Mesendoderm (in vitro differentiated cells): Measurements from ENCODE around the gene KCNN1.
A peak's percentile ranks its signal among the peaks of the same experiment; 100 is the strongest.
"Not testable (repeated sequence)": the region's sequence is repeated elsewhere in the genome, so short reads cannot be mapped to it uniquely, and the experiment has no call there.

ENCODE experiments used
- DNase-seq: peaks from one replicate; pipeline ENCODE4 v3.0.0; 2013
- H2AK5ac ChIP-seq: 2 replicates; pipeline ENCODE4 v1.6.1; 2013; ENCODE audit warnings: low read length, inconsistent platforms
- H2BK120ac ChIP-seq: 2 replicates; pipeline ENCODE4 v1.6.1; 2013; ENCODE audit warnings: low read depth, mild to moderate bottlenecking, low read length, moderate library complexity, mixed read lengths
- H2BK15ac ChIP-seq: replicated peaks from 2 replicates; pipeline ENCODE4 v1.6.1; 2013; ENCODE audit warnings: low read depth, mild to moderate bottlenecking, moderate library complexity
- H2BK5ac ChIP-seq: 2 replicates; pipeline ENCODE4 v1.6.1; 2013; ENCODE audit warnings: low read length, inconsistent platforms
- H3K18ac ChIP-seq: 2 replicates; pipeline ENCODE4 v1.6.1; 2013; ENCODE audit warnings: mild to moderate bottlenecking, low read length, mixed read lengths
- H3K23ac ChIP-seq: one replicate; pipeline ENCODE4 v1.6.1; 2013; ENCODE audit warnings: low read length
- H3K27ac ChIP-seq: 2 replicates; pipeline ENCODE4 v1.5.1; 2013; ENCODE audit warnings: low read depth, mild to moderate bottlenecking, inconsistent platforms, low read length, moderate library complexity
- H3K27me3 ChIP-seq: 2 replicates; pipeline ENCODE4 v1.6.1; 2013; ENCODE audit warnings: low read length, control low read depth, mild to moderate bottlenecking, inconsistent platforms; ENCODE audit not compliant: insufficient read depth, poor library complexity
- H3K36me3 ChIP-seq: 2 replicates; pipeline ENCODE4 v1.6.1; 2013; ENCODE audit warnings: low read length, inconsistent platforms; ENCODE audit not compliant: control insufficient read depth, insufficient read depth
- H3K4ac ChIP-seq: one replicate; pipeline ENCODE4 v1.6.1; 2013; ENCODE audit warnings: low read depth, mild to moderate bottlenecking, low read length, moderate library complexity
- H3K4me1 ChIP-seq: 2 replicates; pipeline ENCODE4 v1.6.1; 2013; ENCODE audit warnings: low read depth, low read length, inconsistent platforms; ENCODE audit not compliant: control insufficient read depth
- H3K4me2 ChIP-seq: 2 replicates; pipeline ENCODE4 v1.6.1; 2013; ENCODE audit warnings: low read length
- H3K4me3 ChIP-seq: 2 replicates; pipeline ENCODE4 v1.5.1; 2013; ENCODE audit warnings: mild to moderate bottlenecking, low read length
- H3K56ac ChIP-seq: one replicate; pipeline ENCODE4 v1.6.1; 2013; ENCODE audit warnings: low read length
- H3K79me1 ChIP-seq: 2 replicates; pipeline ENCODE4 v1.6.1; 2013; ENCODE audit warnings: low read length, inconsistent platforms
- H3K79me2 ChIP-seq: 2 replicates; pipeline ENCODE4 v1.6.1; 2013; ENCODE audit warnings: mild to moderate bottlenecking, low read length; ENCODE audit not compliant: control insufficient read depth, insufficient read depth
- H3K9ac ChIP-seq: 2 replicates; pipeline ENCODE4 v1.6.1; 2013; ENCODE audit warnings: low read length, inconsistent platforms
- H4K5ac ChIP-seq: one replicate; pipeline ENCODE4 v1.6.1; 2013; ENCODE audit warnings: low read length
- H4K8ac ChIP-seq: one replicate; pipeline ENCODE4 v1.6.1; 2013; ENCODE audit warnings: low read depth, mild to moderate bottlenecking, control low read depth, low read length, moderate library complexity
- WGBS: extraction: QIAGEN DNeasy Blood & Tissue Kit; methylation state at CpG from one replicate; pipeline ENCODE4 v1.1.7; 2013; ENCODE audit warnings: low lambda C conversion rate, missing lambda C conversion rate; ENCODE audit not compliant: insufficient coverage; ENCODE audit errors: extremely low coverage; 5-methylcytosine and 5-hydroxymethylcytosine counted together

Gene KCNN1

DNA sequence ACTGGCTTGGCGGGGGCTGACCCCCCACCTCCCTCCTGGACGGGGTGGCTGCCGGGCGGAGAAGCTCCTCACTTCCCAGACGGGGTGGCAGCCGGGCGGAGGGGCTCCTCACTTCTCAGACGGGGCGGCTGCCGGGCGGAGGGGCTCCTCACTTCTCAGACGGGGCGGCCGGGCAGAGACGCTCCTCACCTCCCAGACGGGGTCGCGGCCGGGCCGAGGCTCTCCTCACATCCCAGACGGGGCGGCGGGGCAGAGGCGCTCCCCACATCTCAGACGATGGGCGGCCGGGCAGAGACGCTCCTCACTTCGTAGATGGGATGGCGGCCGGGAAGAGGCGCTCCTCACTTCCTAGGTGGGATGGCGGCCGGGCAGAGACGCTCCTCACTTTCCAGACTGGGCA, 38.8 kb downstream of the KCNN1 start:
- not testable (repeated sequence) for H3K9ac ChIP-seq, H2BK5ac ChIP-seq, H3K23ac ChIP-seq, H2BK120ac ChIP-seq, H4K5ac ChIP-seq, H3K4me3 ChIP-seq, H3K36me3 ChIP-seq, H2AK5ac ChIP-seq, H3K27me3 ChIP-seq, H3K4ac ChIP-seq, DNase-seq, H3K18ac ChIP-seq, H4K8ac ChIP-seq, H3K79me2 ChIP-seq, H3K4me1 ChIP-seq, H2BK15ac ChIP-seq, H3K79me1 ChIP-seq, H3K27ac ChIP-seq, H3K56ac ChIP-seq, H3K4me2 ChIP-seq
- WGBS, result no CpG with 5 or more reads among the region's 35 CpGs

DNA sequence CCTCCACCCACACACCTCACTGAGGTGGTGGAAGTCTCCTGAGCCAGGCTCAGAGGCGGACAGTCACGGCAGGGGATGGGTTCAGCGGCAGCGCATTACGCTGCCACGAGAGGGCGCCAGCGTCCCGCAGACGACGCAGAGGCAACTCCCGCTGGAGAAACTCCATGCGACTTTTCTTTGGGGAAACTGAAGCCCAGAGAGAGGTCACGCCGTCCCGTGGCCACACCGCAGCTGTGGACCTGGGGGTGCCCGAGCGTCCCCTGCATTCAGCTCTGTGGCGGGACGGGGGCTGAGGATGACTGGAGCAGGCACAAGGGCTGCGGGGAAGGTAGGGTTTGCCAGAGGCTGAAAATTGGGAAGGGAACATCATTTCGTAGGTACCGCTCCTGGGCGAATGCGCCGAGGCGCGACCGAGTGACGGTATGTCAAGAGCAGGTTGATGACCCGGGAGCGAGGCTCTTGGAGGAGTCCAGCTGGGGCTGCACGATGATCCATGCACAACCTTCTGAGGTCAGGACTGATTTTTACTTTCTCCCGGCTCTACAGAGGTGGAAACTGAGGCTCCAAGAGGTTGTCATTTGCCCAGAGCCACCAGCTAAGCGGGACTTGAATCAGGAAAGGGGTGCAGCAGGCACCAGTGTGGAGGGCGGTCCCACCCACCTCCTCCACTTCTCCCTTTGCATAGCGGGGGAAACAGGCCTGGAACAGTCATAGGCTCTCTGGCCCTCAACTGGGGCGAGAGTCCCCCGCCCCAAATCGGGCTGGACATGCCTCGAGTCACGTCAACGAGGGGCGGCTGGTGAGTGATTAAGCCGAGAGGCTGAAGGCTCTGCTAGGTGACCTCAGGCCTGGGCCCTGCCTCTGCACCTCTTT, 40.4 kb downstream of the KCNN1 start:
- no peak overlapping the region for H3K23ac ChIP-seq
- peak overlapping the region; percentile 12 for H3K9ac ChIP-seq
- peak overlapping the region; percentile 36 for H3K4me3 ChIP-seq
- no peak overlapping the region for H2AK5ac ChIP-seq
- H3K27ac ChIP-seq, result no peak overlapping the region
- no peak overlapping the region for H2BK5ac ChIP-seq
- H3K36me3 ChIP-seq, result no peaks in the 10 kb centered on the region
- H4K5ac ChIP-seq, result no peak overlapping the region
- H2BK120ac ChIP-seq, result no peak overlapping the region
- H3K27me3 ChIP-seq, result no peaks in the 10 kb centered on the region
- no peak overlapping the region for H3K18ac ChIP-seq
- H4K8ac ChIP-seq, result no peak overlapping the region
- no peaks in the 10 kb centered on the region for H3K79me1 ChIP-seq
- WGBS, result no CpG with 5 or more reads among the region's 46 CpGs
- DNase-seq, result peak; percentile 82
- no peaks in the 10 kb centered on the region for H3K79me2 ChIP-seq
- H3K4ac ChIP-seq, result no peak overlapping the region
- H3K4me2 ChIP-seq, result peak overlapping the region; percentile 42
- no peak overlapping the region for H2BK15ac ChIP-seq
- H3K4me1 ChIP-seq, result no peaks in the 10 kb centered on the region
- H3K56ac ChIP-seq, result peak overlapping the region; percentile 56

DNA sequence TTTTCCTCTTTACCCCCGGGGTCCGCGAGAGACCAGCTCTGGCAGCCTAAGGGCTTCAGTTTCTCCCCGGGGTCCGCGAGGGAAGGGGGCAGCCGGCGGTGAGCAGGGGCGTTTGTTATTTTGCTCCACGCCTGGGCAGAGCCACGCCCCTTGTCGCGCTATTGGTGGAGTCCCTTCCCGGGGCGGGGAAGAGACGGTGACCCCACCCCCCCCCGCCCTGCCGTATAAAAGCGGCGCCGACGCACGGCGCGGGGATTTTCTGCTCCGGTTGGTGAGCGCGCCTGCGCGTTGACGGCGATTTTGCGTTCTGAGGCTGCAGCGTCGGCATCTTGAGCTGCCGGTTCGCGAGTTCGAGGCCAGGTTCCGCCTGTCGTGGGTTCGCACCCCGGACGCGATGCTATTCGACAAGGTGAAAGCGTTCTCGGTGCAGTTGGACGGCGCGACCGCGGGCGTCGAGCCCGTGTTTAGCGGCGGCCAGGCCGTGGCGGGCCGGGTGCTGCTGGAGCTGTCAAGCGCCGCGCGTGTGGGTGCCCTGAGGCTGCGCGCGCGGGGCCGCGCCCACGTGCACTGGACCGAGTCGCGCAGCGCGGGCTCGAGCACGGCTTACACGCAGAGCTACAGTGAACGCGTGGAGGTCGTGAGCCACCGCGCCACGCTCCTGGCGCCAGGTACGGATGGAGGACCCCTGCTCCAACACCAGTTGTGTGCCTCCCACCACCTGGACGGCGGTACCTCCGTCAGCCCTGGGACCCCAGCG, 41.2 kb downstream of the KCNN1 start, which contains the start of gene ARRDC2:
TSS of gene ARRDC2 (plus strand) at position 254 of the 757 bp plus-strand sequence. CDS start at position 395, 141 bp downstream.
- no CpG with 5 or more reads among the region's 92 CpGs for WGBS
- Histone ChIP-seq H2AK5ac (no peak within 1 kb of the TSS), H2BK120ac (no peak within 1 kb of the TSS), H3K18ac (no peak within 1 kb of the TSS), H3K4me3 (peak within 1 kb of the TSS; percentile 36), H3K27ac (no peak within 1 kb of the TSS), H3K9ac (peak within 1 kb of the TSS; percentile 66), H3K4me2 (peak within 1 kb of the TSS; percentile 75), H2BK15ac (no peak within 1 kb of the TSS), H3K79me1 (no peaks in the 10 kb centered on the region), H3K4me1 (no peaks in the 10 kb centered on the region), H3K36me3 (no peaks in the 10 kb centered on the region), H3K23ac (no peak within 1 kb of the TSS), H2BK5ac (no peak within 1 kb of the TSS), H4K8ac (no peak within 1 kb of the TSS), H3K56ac (peak within 1 kb of the TSS; percentile 73), H3K79me2 (no peaks in the 10 kb centered on the region), H3K4ac (no peak within 1 kb of the TSS), H4K5ac (no peak within 1 kb of the TSS), H3K27me3 (no peaks in the 10 kb centered on the region)
- DNase-seq, result peak; percentile 94

DNA sequence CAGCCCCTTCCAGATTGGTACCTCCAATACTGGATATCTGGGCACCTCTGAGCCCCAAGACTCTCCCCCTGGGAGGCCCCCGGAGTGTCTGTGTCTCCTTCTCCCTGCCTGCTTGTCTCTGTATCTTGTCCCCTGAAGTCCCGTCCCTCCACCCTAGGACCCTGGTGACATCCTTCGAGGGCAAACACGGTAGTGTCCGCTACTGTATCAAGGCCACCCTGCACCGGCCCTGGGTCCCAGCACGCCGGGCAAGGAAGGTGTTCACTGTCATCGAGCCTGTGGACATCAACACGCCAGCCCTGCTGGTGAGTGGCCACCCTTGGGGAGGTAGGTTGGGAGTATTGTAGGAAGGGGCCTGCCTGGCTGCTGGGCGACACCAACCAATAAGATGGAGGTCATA, 41.9 kb downstream of the KCNN1 start:
- H3K23ac ChIP-seq, result no peak overlapping the region
- H4K5ac ChIP-seq, result no peak overlapping the region
- H3K79me1 ChIP-seq, result no peaks in the 10 kb centered on the region
- H3K18ac ChIP-seq, result no peak overlapping the region
- no peak overlapping the region for H3K9ac ChIP-seq
- no peak overlapping the region for H4K8ac ChIP-seq
- no peak overlapping the region for H2BK5ac ChIP-seq
- H3K36me3 ChIP-seq, result no peaks in the 10 kb centered on the region
- no CpG with 5 or more reads among the region's 11 CpGs for WGBS
- H3K4me2 ChIP-seq, result no peak overlapping the region
- H2AK5ac ChIP-seq, result no peak overlapping the region
- no peak overlapping the region for H2BK15ac ChIP-seq
- no peak for DNase-seq
- no peaks in the 10 kb centered on the region for H3K4me1 ChIP-seq
- no peak overlapping the region for H2BK120ac ChIP-seq
- H3K27me3 ChIP-seq, result no peaks in the 10 kb centered on the region
- H3K4me3 ChIP-seq, result no peak overlapping the region
- H3K27ac ChIP-seq, result no peak overlapping the region
- H3K4ac ChIP-seq, result no peak overlapping the region
- no peak overlapping the region for H3K56ac ChIP-seq
- no peaks in the 10 kb centered on the region for H3K79me2 ChIP-seq

DNA sequence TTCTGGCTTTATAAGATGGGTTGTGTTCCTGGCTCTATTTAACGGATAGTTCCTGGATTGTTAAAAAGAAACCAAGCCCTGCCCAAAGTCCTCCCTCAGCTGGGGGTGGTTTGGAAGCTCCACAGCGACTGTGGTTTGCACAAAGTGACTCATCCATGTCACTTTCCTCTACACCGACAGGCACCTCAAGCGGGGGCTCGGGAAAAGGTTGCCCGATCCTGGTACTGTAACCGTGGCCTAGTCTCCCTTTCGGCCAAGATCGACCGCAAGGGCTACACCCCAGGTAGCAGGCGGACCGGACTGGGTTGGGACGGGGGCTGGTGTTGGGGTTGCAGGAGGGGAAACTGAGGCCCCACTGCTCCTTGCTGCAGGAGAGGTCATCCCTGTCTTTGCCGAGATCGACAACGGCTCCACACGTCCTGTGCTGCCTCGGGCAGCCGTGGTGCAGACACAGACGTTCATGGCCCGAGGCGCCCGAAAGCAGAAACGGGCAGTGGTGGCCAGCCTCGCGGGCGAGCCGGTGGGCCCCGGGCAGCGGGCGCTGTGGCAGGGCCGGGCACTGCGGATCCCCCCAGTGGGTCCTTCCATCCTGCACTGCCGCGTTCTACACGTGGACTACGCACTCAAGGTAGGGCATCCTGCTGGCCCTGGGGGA, 42.6 kb downstream of the KCNN1 start:
- Histone ChIP-seq H3K18ac (no peak overlapping the region), H2BK120ac (no peak overlapping the region), H3K79me1 (no peaks in the 10 kb centered on the region), H3K27me3 (no peaks in the 10 kb centered on the region), H2BK15ac (no peak overlapping the region), H3K4ac (no peak overlapping the region), H4K8ac (no peak overlapping the region), H3K23ac (no peak overlapping the region), H2BK5ac (no peak overlapping the region), H3K79me2 (no peaks in the 10 kb centered on the region), H2AK5ac (no peak overlapping the region), H3K27ac (no peak overlapping the region), H3K4me2 (no peak overlapping the region), H3K36me3 (no peaks in the 10 kb centered on the region), H3K56ac (no peak overlapping the region), H3K4me1 (no peaks in the 10 kb centered on the region), H4K5ac (no peak overlapping the region), H3K4me3 (no peak overlapping the region), H3K9ac (no peak overlapping the region)
- no CpG with 5 or more reads among the region's 37 CpGs for WGBS
- no peak for DNase-seq
